HUES48 (cell line): ENCODE data around the gene LRRC10B.

Experiments used
- H3K27ac ChIP-seq: one replicate; pipeline ENCODE4 v1.7.0; 2013; ENCODE audit warnings: low read depth, low read length, inconsistent platforms
- H3K27me3 ChIP-seq: 2 replicates; pipeline ENCODE4 v1.6.1; 2013; ENCODE audit warnings: mild to moderate bottlenecking, low read length; ENCODE audit not compliant: control insufficient read depth, insufficient read depth
- H3K36me3 ChIP-seq: 2 replicates; pipeline ENCODE4 v1.6.1; 2013; ENCODE audit warnings: low read length; ENCODE audit not compliant: control insufficient read depth, insufficient read depth
- H3K4me1 ChIP-seq: 2 replicates; pipeline ENCODE4 v1.6.1; 2013; ENCODE audit warnings: mild to moderate bottlenecking, low read length; ENCODE audit not compliant: control insufficient read depth, insufficient read depth
- H3K4me3 ChIP-seq: 2 replicates; pipeline ENCODE4 v1.5.1; 2013; ENCODE audit warnings: mild to moderate bottlenecking, low read depth, low read length
- H3K9ac ChIP-seq: 2 replicates; pipeline ENCODE4 v1.6.1; 2013; ENCODE audit warnings: mild to moderate bottlenecking, low read depth, low read length, moderate library complexity
- H3K9me3 ChIP-seq: 2 replicates; pipeline ENCODE4 v1.6.1; 2013; ENCODE audit warnings: low read length; ENCODE audit not compliant: control insufficient read depth, insufficient read depth

The LRRC10B gene

DNA sequence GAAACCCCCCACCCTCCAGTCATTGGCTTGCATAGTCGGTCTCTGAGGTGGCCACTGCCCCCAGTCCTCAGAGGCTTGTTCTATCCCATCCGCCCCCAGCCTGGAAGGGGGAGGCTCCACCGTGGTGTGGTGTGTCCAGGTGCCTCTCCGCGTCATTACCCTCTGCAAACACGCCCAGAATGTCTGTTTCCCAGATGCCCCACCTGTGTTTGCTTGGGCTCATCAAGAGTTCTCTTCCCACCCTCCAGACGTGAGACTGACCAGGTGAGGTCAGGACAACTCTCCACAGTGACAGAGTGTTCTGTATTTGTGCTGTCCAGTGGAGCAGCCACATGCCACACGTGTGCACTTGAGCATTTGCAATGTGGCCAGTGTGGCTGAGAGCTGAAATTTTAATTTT lies 24.9 kb downstream of the LRRC10B start:
- H3K36me3 ChIP-seq = no peaks in the 10 kb centered on the region
- H3K9me3 ChIP-seq = no peaks in the 10 kb centered on the region
- no peak overlapping the region for H3K9ac ChIP-seq
- H3K4me1 ChIP-seq = no peaks in the 10 kb centered on the region; the same call in 1 of the 2 replicates
- H3K27ac ChIP-seq = no peak overlapping the region
- no peaks in the 10 kb centered on the region for H3K27me3 ChIP-seq
- no peak overlapping the region for H3K4me3 ChIP-seq

DNA sequence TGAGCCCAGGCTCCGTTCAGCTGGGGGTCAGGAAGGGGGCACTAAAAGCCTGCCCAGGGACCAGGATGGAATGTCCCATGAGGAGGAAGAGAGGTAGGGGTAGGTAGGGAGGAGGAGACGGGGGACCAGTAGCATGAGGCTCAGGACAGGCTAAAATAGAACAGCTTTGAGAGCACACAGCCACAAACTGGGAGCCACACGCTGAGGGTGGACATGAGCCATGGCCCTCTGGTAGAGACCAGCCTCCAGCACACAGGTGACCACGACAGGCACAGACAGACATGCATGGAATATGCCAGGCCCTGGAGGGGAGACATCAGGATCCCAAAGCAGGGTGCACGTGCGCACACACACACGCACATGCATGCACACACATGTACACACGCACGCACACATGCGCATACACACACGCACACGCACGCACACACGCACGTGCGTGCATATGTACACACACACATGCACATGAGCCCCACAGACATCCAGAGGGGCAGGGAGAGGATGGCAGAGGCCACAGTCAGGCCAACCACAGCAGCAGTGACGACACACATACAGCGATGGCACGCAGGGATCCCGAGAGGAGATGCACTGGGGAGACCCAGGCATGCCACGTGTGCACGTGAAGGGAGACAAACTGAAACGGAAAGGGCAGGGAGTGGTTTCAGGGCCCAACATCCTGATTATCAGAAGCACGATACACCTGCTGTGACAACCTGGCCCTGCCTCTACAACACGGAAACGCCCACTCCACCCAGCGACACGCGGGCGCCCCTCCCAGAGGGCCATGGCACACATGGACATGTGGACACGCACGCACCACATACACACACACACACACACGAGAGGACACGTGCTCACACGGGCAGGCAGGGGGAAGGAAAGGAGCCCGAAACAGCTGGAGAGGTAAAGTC lies 25.7 kb downstream of the LRRC10B start:
- Histone ChIP-seq H3K27me3 (0 out of 2 replicates have a peak, but pooled peaks cover 3% of the 10 kb centered on the region), H3K4me3 (no peak overlapping the region), H3K9me3 (no peaks in the 10 kb centered on the region), H3K27ac (no peak overlapping the region), H3K4me1 (no peaks in the 10 kb centered on the region), H3K9ac (no peak overlapping the region), H3K36me3 (no peaks in the 10 kb centered on the region)

DNA sequence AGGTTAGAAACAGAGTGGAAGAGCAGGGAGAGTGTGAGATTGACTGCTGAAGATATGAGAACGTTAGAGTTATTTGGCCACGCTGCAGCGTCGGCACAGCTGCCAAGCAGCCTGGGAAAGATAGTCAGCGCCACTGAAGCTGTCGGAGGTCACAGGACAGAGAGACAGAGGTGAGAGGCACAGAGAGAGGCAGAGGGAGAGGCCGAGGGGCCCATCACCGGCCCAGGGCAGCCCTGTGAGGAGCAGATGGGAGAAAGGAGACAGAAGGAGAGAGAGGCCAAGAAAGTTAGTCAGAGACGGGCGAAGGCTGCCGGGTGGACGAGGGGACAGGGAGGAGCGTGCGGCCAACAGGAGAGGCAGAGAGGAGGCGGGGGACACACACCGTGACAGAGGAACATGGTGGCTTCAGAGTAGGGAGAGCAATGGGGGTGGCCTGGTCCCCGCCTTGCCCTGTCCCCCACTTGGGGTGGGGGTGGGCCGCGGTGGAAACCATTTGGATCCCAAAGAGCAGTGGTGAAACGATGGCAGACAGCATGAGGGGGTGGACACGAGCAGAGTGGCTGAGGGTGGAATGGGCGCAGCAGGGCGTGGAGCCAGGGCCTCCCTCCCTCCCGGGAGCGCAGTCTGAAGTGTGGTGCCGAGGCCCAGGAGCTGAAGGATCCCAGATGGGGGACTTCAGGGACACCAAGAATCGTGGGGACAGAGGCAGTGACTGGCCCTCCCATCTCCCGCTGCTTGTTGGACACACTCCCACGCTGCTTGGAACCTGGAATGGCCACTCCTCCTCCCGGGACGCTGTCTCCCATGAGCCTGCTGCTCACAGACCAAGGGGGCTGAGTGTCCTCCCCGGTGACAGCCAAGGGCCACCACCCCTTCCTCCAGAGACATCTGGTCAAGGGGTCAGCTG lies 26.6 kb downstream of the LRRC10B start:
- Histone ChIP-seq H3K27me3 (0 out of 2 replicates have a peak, but pooled peaks cover 3% of the 10 kb centered on the region), H3K4me1 (peaks cover 6% of the 10 kb centered on the region; the same call in 1 of the 2 replicates), H3K4me3 (no peak overlapping the region), H3K9ac (no peak overlapping the region), H3K27ac (no peak overlapping the region), H3K36me3 (no peaks in the 10 kb centered on the region), H3K9me3 (no peaks in the 10 kb centered on the region)

DNA sequence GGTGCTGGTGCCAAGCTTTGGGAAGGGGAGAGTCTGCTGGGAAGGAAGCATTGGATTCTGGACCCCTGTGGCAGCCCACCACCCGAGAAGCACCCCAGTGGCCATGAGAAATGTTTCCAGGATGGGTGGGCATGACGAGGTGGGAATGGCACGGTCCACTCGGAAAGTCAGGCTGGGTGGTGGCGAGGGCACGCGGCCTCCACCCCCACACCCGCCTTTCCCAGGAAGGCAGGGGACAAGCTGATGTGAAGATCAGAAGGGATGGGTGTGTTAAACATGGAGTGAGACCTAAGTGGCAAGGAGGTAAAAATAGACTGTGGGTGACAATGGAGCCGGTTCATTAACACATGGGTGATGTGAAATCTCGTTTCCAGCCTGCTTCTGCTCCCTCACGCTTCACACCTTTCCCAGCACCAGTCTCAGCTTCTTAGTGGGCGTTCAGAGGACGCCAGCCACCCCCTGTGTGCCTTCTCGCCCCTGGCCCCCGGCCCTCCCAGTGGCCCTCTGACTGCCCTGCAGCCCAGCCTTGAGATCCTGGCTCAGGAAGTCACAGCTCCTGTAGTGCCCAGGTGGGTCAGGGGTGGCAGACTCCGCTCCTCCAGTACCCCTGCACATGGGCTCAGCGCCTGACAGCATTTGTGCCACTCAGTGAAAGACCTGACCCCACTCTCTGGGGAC lies 27.6 kb downstream of the LRRC10B start:
- no peaks in the 10 kb centered on the region for H3K36me3 ChIP-seq
- no peak overlapping the region for H3K4me3 ChIP-seq
- no peak overlapping the region for H3K9ac ChIP-seq
- no peaks in the 10 kb centered on the region for H3K9me3 ChIP-seq
- 0 out of 2 replicates have a peak, but pooled peaks cover 3% of the 10 kb centered on the region for H3K27me3 ChIP-seq
- H3K4me1 ChIP-seq = peaks cover 6% of the 10 kb centered on the region; the same call in 1 of the 2 replicates
- no peak overlapping the region for H3K27ac ChIP-seq

DNA sequence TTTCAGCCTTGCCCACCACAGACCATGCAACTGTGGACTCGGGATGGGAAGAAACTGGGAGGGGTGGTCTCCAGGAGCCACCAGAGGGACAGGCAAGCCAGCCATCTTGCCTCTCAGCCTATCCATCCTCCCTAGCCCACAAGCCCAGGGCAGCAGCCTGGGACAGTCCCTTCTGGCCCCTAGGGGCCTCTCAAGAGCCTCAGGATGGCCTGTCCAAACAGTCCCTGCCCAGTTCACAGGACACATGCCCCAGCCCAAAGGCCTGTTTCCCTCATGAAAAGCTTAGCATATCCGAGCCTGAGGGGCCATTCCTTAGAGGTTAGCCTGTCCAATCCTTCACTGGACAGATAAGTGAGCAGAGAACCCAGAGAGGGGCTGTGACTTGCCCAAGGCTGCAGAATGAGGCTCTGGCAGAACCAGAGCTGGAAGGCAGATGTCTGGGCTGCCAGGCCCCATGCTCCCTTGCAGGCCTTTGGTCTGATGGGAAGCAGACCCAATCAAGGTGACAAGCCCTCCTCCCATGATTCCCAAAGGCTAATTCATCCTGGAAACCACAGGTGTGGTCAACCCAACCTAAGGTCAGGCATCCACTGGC lies 28.2 kb downstream of the LRRC10B start:
- Histone ChIP-seq H3K9ac (no peak overlapping the region), H3K27ac (no peak overlapping the region), H3K4me3 (no peak overlapping the region), H3K27me3 (0 out of 2 replicates have a peak, but pooled peaks cover 3% of the 10 kb centered on the region), H3K4me1 (peaks cover 7% of the 10 kb centered on the region), H3K36me3 (no peaks in the 10 kb centered on the region), H3K9me3 (no peaks in the 10 kb centered on the region)

DNA sequence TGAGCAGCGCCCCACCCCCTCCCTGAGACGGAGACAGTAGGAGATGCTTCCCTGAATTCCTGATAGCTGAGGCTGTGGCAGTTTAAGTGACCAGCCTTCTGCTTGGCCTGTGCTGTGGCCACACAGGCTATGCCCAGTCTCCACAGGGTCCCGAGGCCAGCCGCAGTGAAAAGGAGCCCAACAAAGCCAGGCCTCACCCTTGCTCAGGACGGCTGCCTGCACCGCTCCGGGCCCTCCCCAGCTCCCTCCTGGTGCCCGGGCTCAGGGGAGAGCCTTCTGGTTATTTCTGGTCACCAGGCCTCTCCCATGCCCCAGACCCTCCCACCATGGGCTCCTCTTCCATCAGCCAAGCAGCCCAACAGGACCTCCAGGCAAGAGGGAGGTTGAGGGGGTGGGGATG lies 28.8 kb downstream of the LRRC10B start:
- Histone ChIP-seq H3K4me3 (no peak overlapping the region), H3K36me3 (no peaks in the 10 kb centered on the region), H3K27ac (no peak overlapping the region), H3K27me3 (0 out of 2 replicates have a peak, but pooled peaks cover 3% of the 10 kb centered on the region), H3K9me3 (no peaks in the 10 kb centered on the region), H3K9ac (no peak overlapping the region), H3K4me1 (peaks cover 11% of the 10 kb centered on the region)

DNA sequence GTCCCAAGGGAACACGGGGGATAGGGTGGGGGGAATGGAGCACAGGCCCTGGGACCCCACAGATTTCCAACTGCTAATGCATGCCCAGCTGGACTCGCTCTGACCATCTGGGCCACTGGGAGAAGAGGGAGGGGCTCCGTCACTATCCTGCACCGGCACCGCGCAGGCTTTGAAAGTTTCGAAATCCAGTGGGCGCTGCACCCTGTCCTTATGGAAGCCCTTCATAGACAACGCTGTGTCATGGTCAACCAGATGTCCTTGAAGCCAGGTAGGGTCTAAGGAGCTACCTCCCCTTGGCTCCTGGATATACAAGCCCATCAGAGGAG lies 30.1 kb downstream of the LRRC10B start:
- peaks cover 19% of the 10 kb centered on the region for H3K4me1 ChIP-seq
- no peak overlapping the region for H3K9ac ChIP-seq
- no peak overlapping the region for H3K27ac ChIP-seq
- H3K4me3 ChIP-seq = no peak overlapping the region
- no peaks in the 10 kb centered on the region for H3K36me3 ChIP-seq
- no peaks in the 10 kb centered on the region for H3K9me3 ChIP-seq
- 0 out of 2 replicates have a peak, but pooled peaks cover 3% of the 10 kb centered on the region for H3K27me3 ChIP-seq

DNA sequence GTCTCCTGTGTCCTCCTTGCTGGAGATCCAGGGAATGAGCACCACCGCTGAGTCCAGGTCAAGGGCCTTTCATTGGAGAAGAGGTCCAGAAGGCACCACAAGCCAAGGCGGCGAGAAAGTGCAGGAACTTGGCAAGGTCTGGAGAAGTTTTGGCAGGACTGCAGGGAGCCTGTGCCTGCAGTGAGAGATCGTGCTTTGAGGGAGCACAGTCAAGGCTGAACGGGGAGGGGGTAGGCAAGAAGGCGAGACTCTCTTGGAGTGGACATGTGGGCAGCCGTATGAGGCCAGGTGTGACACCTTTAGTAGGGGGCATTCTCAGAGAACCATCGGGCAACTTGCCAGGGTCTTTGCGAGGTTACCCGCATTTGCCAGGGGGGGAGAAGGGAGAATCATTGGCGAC lies 30.5 kb downstream of the LRRC10B start:
- no peak overlapping the region for H3K27ac ChIP-seq
- no peak overlapping the region for H3K9ac ChIP-seq
- H3K4me1 ChIP-seq = peaks cover 19% of the 10 kb centered on the region
- H3K4me3 ChIP-seq = no peak overlapping the region
- 0 out of 2 replicates have a peak, but pooled peaks cover 3% of the 10 kb centered on the region for H3K27me3 ChIP-seq
- no peaks in the 10 kb centered on the region for H3K36me3 ChIP-seq
- no peaks in the 10 kb centered on the region for H3K9me3 ChIP-seq

DNA sequence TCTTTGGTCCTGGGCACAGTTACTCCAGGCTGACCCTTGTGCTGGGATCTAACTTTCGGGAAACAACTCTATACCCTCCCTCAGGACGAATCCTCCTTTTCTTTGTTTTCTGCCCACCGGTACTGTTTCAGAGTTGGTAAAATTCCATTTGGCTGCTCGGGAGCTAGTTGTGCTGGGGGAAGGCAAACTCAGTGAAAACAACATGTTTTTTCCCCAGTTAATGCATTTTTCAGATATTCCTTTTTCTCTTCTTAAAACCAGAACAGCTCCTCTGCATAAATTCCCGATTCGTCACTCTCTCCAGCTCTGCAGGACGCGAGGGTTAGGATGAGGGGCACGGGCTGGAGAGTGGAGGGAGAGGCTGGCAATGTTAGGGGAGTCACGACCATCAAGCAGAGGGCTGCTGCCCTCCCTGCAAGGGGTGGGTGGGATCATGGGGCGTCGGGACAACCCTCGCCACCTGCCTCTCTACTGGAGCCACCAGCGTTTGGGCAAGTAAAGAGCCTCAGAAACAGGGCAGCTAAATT lies 31.3 kb downstream of the LRRC10B start:
- Histone ChIP-seq H3K4me1 (peaks cover 19% of the 10 kb centered on the region), H3K9ac (no peak overlapping the region), H3K27ac (no peak overlapping the region), H3K27me3 (0 out of 2 replicates have a peak, but pooled peaks cover 3% of the 10 kb centered on the region), H3K9me3 (no peaks in the 10 kb centered on the region), H3K36me3 (no peaks in the 10 kb centered on the region), H3K4me3 (no peak overlapping the region)

DNA sequence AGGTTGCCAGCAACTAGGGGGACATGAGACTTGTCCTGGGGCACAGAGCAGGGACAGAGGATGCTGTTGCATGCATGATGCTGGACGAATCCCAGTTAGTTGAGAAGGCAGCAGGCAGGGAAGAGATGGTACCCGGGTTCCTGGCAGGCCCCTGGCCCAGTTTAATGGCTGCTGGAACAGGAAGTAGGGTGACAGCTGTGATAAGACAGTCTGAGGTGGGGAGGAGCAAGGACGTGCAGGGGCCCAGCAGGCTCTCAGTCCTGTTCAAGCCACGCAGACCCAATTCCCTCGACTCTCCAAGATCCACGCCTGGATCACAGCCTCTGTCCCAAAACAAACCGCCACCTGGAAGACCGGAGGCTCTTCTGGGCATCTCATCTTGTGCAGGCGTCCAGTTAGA lies 32.0 kb downstream of the LRRC10B start:
- Histone ChIP-seq H3K9ac (no peak overlapping the region), H3K27ac (no peak overlapping the region), H3K4me1 (peaks cover 19% of the 10 kb centered on the region), H3K4me3 (no peak overlapping the region), H3K36me3 (no peaks in the 10 kb centered on the region), H3K9me3 (no peaks in the 10 kb centered on the region), H3K27me3 (0 out of 2 replicates have a peak, but pooled peaks cover 3% of the 10 kb centered on the region)
